DND-41 (cell line): ENCODE data around the gene GNAO1.

ENCODE experiments used
- CTCF ChIP-seq: IDR thresholded peaks from 2 replicates; pipeline ENCODE4 v1.5.1; 2012; ENCODE audit warnings: borderline replicate concordance, low read length, moderate library complexity, mild to moderate bottlenecking; ENCODE audit not compliant: poor library complexity, severe bottlenecking; ENCODE audit errors: extremely low read depth
- EZH2 ChIP-seq: IDR thresholded peaks from 3 replicates; pipeline ENCODE4 v1.6.1; 2012; ENCODE audit warnings: borderline replicate concordance, low read depth, mild to moderate bottlenecking, moderate library complexity, low read length, inconsistent platforms; ENCODE audit not compliant: severe bottlenecking

GRCh38 chr16:56288019-56288418, 96.7 kb downstream of the GNAO1 start:
- TF ChIP-seq CTCF: no peak
- no peak for TF ChIP-seq EZH2
